Activated CD8-positive, alpha-beta memory T cell treated with anti-CD3 and anti-CD28 coated beads, Interleukin-2, amount 50 U/mL, for 4 hours (primary cell): ENCODE measurements around the gene ATF2.

Source experiments
- DNase-seq: peaks from one replicate; pipeline ENCODE4 v3.0.0-alpha.2; 2020

ATF2 gene

DNA sequence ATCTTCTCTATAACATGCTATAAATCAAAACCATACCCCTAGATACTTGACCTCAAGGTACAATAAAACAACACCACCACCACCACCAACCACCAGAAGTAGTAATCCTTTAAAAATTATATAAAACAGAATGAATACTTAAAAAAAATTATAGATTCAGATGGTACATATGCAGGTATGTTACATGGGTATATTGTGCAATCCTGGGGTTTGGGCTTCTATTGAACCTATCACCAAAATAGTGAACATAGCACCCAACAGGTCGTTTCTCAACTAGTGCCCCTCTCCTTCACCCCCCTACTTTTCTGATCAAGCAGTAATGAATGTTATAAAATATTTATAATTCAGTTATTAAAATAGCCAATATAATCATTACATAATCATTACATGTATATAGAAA, 91.7 kb downstream of the ATF2 start:
- no peak for DNase-seq

GRCh38 chr2:175074478-175074877, 93.5 kb downstream of the ATF2 start:
- no peak for DNase-seq

- DNase-seq = no peak
Measured at GRCh38 chr2:175068534-175068933, 99.5 kb downstream of the ATF2 start.

DNA sequence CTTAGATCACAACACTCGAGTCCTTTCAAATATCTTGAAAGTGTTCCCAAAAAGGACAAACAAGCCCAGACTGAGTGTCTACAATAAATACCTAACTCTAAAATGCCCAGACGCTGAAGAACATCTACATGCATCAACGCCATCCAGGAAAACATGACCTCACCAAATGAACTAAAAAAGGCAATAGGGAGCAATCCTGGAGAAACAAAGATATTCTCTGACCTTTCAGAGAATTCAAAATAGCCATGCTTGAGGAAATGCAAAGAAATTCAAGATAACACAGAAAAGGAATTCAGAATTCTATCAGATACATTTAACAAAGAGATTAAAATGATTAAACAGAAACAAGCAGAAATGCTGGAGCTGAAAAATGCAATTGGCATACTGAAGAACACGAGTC, 101.6 kb downstream of the ATF2 start:
- DNase-seq = no peak

- DNase-seq = no peak
Measured at GRCh38 chr2:175064797-175065196, 103.2 kb downstream of the ATF2 start.

GRCh38 chr2:175063741-175064140, 104.3 kb downstream of the ATF2 start:
- no peak for DNase-seq

DNA sequence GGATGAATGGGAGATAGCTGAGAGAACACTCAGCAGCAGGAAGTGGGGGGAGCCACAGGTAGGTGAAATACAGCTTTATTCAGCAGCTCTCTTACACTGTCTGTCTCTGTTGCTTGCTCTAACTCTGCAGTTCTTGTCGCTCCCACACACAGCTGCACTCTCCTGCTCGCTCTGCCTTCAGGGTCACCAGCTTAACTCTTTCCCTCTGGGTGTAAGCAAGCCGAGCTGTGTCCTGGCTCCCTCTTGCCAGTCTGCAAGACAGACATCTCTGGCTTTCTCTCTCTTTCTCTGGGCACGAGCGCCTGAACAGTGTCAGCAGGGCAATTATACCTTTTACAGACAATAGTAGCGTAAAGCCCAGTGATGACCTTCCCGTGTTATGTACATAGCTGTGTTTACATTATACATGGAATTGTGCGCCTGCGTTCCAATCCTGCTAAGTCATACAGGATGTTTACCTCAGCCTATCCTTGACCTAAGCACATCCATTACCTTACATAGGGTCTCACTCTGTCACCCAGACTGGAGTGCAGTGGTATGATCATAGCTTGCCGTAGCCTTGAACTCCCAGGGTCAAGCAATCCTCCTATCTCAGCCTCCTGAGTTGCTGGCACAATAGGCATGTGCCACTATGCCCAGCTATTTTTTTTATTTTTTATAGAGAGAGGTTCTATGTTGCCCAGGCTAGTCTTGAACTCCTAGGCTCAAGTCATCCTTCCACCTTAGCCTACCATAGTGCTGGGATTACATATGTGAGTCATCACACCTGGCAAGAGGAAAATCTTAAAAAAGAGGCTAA, 105.0 kb downstream of the ATF2 start:
- no peak for DNase-seq

DNA sequence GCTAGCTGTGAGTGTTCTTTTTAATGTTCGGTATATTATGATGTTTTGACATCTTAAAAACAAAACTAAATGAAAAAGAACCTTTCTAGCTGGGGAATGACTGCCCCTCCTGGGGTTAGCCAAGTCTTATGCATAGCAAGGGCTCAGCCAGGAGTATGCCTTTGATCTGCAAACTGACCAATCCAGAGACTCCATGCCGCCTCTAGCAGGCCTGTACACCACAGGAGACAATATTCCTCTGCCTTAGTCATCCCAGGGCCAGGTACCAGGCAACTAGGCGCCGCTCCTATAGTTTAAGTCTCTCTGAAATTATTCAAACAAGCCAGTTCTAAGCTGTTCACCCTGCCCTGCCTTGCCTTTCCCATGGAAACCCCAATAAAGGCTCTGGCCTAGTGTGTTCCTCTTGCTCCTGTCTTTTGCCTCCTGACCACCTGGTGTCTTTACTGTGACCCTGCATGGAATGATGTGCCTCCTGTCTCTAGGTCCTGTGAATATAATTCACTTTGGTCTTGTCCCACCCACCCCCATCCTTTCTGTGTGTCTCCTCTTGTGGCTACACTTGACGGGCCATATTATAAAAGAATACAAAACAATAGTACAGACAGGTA, 110.8 kb downstream of the ATF2 start:
- DNase-seq = no peak

- DNase-seq = no peak
Measured at GRCh38 chr2:175055993-175056392, 112.0 kb downstream of the ATF2 start.

- DNase-seq = no peak
Measured at GRCh38 chr2:175054340-175054739, 113.7 kb downstream of the ATF2 start.

DNA sequence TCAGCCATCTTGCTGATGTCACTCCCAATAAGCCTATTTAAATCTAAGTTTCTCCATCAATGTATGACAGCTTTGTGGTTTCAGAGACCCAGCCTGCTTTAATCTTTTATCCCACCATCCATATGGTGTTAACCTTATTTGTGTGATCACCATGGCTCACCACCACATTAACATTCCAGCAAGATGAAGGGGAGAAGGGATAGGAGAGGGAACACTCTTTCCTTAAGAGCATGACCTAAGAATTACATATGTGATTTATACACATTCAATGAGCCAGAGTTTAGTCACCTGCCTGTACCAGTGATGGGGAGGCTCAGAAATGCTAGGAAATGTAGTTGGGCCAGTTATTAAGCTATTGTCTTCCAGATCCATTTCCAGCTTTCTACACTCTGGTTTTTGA, 118.3 kb downstream of the ATF2 start:
- DNase-seq = no peak

- DNase-seq = no peak
Measured at GRCh38 chr2:175048275-175048674, 119.7 kb downstream of the ATF2 start.

DNA sequence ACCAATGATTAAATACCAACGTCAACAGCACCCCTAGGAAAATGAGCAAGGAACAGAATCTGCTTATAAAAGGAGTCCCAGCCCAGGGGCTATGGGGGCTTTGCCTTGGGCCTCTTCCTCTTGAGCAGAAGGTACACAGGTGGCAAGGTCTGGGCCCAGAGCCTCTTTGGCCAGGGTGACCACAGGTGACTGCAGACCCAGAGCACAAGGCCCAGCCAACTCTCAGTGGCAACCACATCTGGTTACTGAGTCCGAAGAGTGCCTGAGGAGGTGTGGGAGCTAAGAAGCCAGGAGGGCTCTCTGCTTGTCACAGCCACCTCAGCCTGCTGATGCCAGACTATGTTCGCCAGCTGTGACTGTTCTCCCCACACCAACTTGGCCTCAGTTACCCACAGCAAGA, 128.5 kb downstream of the ATF2 start:
- no peak for DNase-seq

DNA sequence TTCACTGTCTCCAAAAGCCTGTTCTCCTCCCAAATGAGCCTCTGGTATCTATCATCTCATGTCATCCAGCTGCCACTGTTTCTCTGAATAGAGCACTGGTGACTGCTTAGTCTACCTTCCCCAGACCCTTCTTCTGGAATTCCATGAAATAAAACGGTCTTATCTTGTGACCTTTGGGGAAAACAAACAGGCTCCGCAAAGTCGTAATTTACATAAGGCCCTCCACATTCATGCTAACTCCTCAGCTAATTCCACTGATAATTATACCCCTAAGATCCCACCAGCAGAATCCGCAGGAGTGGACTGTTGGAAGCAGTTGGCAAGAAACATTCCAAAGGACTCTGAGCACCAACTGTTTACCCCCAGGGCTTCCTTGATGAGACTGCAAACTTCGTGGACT, 129.0 kb downstream of the ATF2 start:
- no peak for DNase-seq

- no peak for DNase-seq
Measured at GRCh38 chr2:175037941-175038340, 130.1 kb downstream of the ATF2 start.

DNA sequence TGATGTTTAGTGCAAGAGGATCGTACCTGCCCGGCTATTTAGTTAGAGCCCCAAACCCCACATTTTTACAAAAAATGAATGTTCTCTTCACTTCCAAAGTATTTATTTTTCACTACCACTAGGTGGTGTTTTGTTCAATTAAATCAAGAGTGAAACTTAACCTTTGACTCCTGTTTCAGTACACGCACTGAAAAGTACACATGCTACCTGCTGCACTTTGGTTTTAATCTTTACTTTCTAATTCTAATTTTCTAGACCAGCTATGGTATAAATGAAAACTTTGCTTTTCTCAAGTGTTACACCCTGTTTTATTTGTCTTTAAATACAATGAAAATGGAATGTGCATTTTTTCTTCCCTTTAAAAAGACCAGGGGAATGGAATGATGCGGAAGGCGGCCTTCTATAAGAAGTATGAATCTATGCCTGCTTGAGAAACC, 131.4 kb downstream of the ATF2 start:
- no peak for DNase-seq

DNA sequence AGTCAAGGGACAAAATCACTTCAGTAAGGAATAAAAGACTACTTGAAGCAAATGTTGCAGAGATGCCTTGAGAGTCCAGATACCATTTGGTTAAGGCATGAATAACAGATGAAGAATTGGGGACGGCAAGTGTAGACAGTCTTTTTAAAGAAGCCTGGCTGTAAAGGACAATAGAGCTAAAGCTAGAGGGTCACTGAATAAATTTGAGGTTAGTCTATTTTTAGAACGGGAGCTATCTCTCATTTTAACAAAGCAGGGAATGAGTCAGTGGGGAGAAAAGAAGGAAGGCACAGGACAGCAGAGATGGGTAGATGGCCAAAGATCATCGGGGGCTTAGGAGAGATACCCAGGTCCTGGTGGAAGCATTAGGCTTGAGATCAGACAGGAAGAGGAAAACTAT, 132.2 kb downstream of the ATF2 start:
- DNase-seq = no peak

GRCh38 chr2:175034716-175035115, 133.3 kb downstream of the ATF2 start:
- DNase-seq = no peak

DNA sequence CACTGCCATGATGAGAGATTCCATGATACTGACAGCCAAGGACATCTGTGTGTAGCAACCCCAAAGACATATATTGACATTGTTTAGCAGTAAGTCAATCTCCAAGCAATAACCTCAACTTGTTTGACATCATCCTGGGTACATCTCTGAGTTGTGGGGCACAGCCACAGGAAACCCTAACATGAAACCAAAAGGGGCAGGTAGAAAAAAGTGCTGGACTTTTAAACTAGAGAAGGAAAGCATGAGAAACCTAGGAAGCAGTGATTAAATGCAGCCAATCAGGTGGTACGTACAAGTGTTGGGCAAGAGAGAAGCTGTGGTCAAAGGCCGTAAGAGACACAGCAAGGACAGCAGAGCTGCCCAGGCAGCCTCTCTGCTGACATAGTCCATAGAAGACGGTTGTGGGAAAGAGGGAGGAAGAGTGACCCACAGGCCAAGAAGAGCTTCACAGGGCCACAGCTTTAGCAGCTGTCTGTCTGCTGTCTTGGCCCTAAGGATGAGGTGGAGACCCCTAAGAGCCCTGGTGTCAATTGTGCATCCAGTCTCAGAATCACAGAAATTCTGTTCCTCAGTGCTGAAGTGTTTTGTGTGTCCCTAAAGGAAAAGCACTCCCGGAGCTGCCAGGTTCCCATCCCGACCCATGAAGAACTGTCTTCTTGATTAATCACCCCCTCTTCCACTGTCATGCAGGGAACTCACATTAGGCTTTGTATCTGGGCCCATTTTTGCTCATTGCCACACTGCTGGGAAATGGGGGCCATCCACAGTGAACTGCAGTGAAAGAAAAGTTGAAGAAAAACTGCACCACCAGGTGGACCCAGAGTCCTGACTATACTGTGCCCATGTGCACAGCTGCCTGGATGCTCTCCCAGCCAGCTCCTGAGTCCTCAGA, 137.4 kb downstream of the ATF2 start:
- no peak for DNase-seq

DNA sequence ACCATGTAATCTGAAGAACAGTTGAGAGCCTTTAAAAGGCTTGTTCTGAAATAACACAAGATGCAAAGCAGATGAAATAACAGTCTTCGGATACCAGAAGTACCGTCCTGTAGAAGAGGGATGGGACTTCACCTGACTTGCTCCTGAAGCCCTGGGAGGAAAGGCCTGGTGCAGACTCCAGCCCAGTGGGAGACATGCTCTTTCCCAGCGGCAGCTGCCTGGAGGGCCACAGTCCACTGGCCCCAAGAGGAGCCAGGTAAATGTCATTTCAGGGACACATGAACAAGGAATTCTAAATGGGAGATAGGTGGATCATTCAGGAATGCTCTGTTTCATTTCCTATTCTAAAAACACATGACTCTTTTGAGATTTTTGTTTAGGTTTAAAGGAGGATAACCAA, 140.2 kb downstream of the ATF2 start:
- no peak for DNase-seq

- DNase-seq = no peak
Measured at GRCh38 chr2:175026385-175026784, 141.6 kb downstream of the ATF2 start.

DNA sequence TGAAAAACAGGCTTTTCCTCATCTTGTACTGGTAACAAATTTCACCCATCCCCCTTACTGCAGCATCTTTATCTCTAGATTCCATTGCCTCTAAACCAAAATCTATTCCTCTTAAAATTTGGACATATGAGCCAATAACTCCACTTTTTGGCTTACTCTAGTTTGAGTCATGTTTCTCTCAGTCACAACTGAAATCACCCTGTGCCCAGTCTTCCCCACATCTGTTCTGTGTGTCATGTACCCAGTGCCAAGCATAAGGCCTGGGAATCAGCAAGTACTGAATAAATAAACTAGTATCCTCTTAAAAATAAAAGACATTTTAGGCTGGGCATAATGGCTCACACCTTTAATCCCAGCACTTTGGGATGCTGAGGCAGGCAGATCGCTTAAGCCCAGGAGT, 142.1 kb downstream of the ATF2 start:
- DNase-seq = no peak

DNA sequence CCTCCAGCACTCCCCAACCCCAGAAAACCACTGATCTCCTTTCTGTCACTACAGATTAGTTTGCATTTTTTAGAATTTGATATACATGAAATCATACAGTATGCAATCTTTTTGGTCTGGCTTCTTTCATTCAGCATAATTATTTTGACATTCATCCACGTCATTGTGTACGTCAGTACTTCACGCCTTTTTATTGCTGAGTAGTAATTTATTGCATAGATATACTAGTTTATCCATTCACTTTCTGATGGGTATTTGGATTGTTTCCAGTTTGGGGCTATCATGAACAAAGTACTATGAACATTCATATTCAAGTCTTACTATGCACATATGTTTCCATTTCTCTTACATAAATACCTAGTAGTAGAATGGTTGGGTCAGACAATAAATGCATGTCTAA, 142.8 kb downstream of the ATF2 start:
- DNase-seq = no peak

GRCh38 chr2:175022923-175023322, 145.1 kb downstream of the ATF2 start:
- no peak for DNase-seq
